IPS-NIHi7 (cell line): ENCODE data around the gene CA7.
"Not testable (repeated sequence)": the region's sequence is repeated elsewhere in the genome, so short reads cannot be mapped to it uniquely, and the experiment has no call there.

Experiments used
- DNase-seq: peaks from one replicate; pipeline ENCODE4 v3.0.0; 2012; ENCODE audit warnings: mixed read lengths; ENCODE audit errors: extremely low spot score

CA7 gene

GRCh38 chr16:66873685-66874055 lies 29.5 kb downstream of the CA7 start:
- no peak for DNase-seq

- no peak for DNase-seq
Measured at GRCh38 chr16:66874079-66874775, 30.0 kb downstream of the CA7 start.

GRCh38 chr16:66878067-66878466 lies 33.9 kb downstream of the CA7 start:
- DNase-seq = no peak

- DNase-seq = peak; percentile 97
Measured at GRCh38 chr16:66880288-66881013, 36.2 kb downstream of the CA7 start, which contains the start of gene PDP2. Gene PDP2 (plus strand): TSS chr16:66880515. CDS start chr16:66884285, 3,770 bp downstream.

- DNase-seq = no peak
Measured at GRCh38 chr16:66881014-66881417, 36.8 kb downstream of the CA7 start.

GRCh38 chr16:66881560-66881959 lies 37.3 kb downstream of the CA7 start:
- DNase-seq = no peak

- DNase-seq = no peak
Measured at GRCh38 chr16:66881964-66882508, 37.8 kb downstream of the CA7 start.

- no peak for DNase-seq
Measured at GRCh38 chr16:66882702-66883101, 38.5 kb downstream of the CA7 start.

GRCh38 chr16:66885491-66885890 lies 41.3 kb downstream of the CA7 start:
- no peak for DNase-seq

- DNase-seq = no peak
Measured at GRCh38 chr16:66886321-66886720, 42.1 kb downstream of the CA7 start.

- DNase-seq = no peak
Measured at GRCh38 chr16:66886914-66887313, 42.7 kb downstream of the CA7 start.

- no peak for DNase-seq
Measured at GRCh38 chr16:66888647-66889615, 44.7 kb downstream of the CA7 start.

- DNase-seq = no peak
Measured at GRCh38 chr16:66889622-66890021, 45.4 kb downstream of the CA7 start.

- DNase-seq = no peak
Measured at GRCh38 chr16:66890799-66891198, 46.6 kb downstream of the CA7 start.

- no peak for DNase-seq
Measured at GRCh38 chr16:66891360-66891759, 47.1 kb downstream of the CA7 start.

- DNase-seq = no peak
Measured at GRCh38 chr16:66891797-66892196, 47.6 kb downstream of the CA7 start.

GRCh38 chr16:66894055-66894454 lies 49.8 kb downstream of the CA7 start:
- DNase-seq = no peak

- DNase-seq = peak; percentile 76
Measured at GRCh38 chr16:66894948-66895688, 50.9 kb downstream of the CA7 start.

- DNase-seq = no peak
Measured at GRCh38 chr16:66895689-66895979, 51.4 kb downstream of the CA7 start.

GRCh38 chr16:66895999-66896398 lies 51.8 kb downstream of the CA7 start:
- no peak for DNase-seq

GRCh38 chr16:66896682-66897081 lies 52.5 kb downstream of the CA7 start:
- not testable (repeated sequence) for DNase-seq
